ENCODE measurements around the gene SAP30L. TPM values are rescaled to one million over a fixed set of nuclear protein-coding genes. Genes with fewer than 3 reads are reported as not detected.

Gene SAP30L
- total RNA-seq, 1 experiment from 2014 or later = 45.9 TPM

DNA sequence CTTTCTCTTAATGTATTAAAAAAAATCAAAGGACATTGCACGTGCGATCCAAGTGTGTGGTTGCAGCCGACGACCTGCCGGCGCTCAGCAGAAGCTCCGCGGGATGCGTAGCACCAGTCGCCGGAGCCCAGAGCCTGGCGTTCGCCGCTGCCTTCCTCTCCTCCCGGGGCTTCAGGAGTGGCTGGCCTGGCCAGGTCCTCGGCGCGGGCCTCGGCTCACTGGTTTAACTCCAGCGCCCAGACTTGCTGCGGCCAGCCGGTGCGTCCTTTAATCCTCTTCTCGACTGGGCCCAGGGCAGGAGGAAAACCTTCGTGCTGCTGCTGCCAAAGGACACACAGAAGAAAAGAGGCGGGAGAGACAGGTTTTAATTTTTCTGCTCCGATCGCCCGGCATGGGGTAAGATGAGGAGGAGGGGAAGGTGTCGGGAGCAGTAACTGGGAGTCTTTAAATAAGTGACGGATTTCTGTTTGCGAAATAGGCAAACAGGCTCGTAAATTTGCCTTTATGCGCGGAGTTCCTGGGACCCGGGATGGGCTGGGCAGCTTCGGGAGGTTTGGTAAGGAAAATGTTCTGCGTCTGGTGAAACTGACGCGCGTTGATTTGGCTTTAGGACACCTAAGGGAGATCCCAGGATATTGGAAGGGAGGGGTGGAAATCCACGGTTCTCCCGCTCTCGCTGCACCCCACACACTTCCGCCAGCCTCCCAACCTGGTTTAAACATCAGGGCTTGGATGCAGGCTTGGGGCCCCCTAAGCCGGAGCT, 30.0 kb downstream of the SAP30L start:
- no TSS peak for BruUV-seq (replicated peaks)
- TF ChIP-seq, protein P1, sequence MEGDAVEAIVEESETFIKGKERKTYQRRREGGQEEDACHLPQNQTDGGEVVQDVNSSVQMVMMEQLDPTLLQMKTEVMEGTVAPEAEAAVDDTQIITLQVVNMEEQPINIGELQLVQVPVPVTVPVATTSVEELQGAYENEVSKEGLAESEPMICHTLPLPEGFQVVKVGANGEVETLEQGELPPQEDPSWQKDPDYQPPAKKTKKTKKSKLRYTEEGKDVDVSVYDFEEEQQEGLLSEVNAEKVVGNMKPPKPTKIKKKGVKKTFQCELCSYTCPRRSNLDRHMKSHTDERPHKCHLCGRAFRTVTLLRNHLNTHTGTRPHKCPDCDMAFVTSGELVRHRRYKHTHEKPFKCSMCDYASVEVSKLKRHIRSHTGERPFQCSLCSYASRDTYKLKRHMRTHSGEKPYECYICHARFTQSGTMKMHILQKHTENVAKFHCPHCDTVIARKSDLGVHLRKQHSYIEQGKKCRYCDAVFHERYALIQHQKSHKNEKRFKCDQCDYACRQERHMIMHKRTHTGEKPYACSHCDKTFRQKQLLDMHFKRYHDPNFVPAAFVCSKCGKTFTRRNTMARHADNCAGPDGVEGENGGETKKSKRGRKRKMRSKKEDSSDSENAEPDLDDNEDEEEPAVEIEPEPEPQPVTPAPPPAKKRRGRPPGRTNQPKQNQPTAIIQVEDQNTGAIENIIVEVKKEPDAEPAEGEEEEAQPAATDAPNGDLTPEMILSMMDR (IDR thresholded peaks at IDR 0.05; ENCODE audit: unreplicated experiment) = no peak
- DNase-seq (ENCODE audit: unreplicated experiment) = no peak
- POLR2A ChIA-PET = no interaction called here
- no peaks in the 10 kb centered on the region for H3K9me3 Mint-ChIP-seq (ENCODE audit: unreplicated experiment)
- no peaks in the 10 kb centered on the region for H3K36me3 Mint-ChIP-seq (ENCODE audit: insufficient read depth, unreplicated experiment)
- no peak overlapping the region for H3K4me3 Mint-ChIP-seq (ENCODE audit: unreplicated experiment)
- intact Hi-C loops (cut with micrococcal nuclease) = no loop called here
- H3K27me3 Mint-ChIP-seq (ENCODE audit: insufficient read depth, unreplicated experiment) = peaks cover 87% of the 10 kb centered on the region
- CTCF ChIA-PET = interaction anchor here (0.6 to 2.2 kb wide), 3 partner anchors 9 to 108 kb away, joined by 3 to 14 read pairs (median 4); no protein-coding TSS in a partner anchor
- peaks cover 12% of the 10 kb centered on the region for H3K4me1 Mint-ChIP-seq (ENCODE audit: insufficient read depth, unreplicated experiment)
- no peak overlapping the region for H3K27ac Mint-ChIP-seq (ENCODE audit: low read depth, unreplicated experiment)

- no peaks in the 10 kb centered on the region for H3K36me3 Mint-ChIP-seq (ENCODE audit: insufficient read depth, unreplicated experiment)
- ChIA-PET CTCF (interaction anchor here (0.6 to 2.2 kb wide), 3 partner anchors 10 to 133 kb away, joined by 4 to 14 read pairs (median 4); no protein-coding TSS in a partner anchor), POLR2A (no interaction called here)
- no TSS peak for BruUV-seq (replicated peaks)
- H3K9me3 Mint-ChIP-seq (ENCODE audit: unreplicated experiment) = no peaks in the 10 kb centered on the region
- peaks cover 87% of the 10 kb centered on the region for H3K27me3 Mint-ChIP-seq (ENCODE audit: insufficient read depth, unreplicated experiment)
- DNase-seq (ENCODE audit: unreplicated experiment) = no peak
- no peak overlapping the region for H3K27ac Mint-ChIP-seq (ENCODE audit: low read depth, unreplicated experiment)
- TF ChIP-seq, protein P1 (IDR thresholded peaks at IDR 0.05; ENCODE audit: unreplicated experiment) = no peak
- intact Hi-C loops (cut with micrococcal nuclease) = no loop called here
- no peak overlapping the region for H3K4me3 Mint-ChIP-seq (ENCODE audit: unreplicated experiment)
- peaks cover 4% of the 10 kb centered on the region for H3K4me1 Mint-ChIP-seq (ENCODE audit: insufficient read depth, unreplicated experiment)
Observed at GRCh38 chr5:154476354-154477205, 30.8 kb downstream of the SAP30L start.

DNA sequence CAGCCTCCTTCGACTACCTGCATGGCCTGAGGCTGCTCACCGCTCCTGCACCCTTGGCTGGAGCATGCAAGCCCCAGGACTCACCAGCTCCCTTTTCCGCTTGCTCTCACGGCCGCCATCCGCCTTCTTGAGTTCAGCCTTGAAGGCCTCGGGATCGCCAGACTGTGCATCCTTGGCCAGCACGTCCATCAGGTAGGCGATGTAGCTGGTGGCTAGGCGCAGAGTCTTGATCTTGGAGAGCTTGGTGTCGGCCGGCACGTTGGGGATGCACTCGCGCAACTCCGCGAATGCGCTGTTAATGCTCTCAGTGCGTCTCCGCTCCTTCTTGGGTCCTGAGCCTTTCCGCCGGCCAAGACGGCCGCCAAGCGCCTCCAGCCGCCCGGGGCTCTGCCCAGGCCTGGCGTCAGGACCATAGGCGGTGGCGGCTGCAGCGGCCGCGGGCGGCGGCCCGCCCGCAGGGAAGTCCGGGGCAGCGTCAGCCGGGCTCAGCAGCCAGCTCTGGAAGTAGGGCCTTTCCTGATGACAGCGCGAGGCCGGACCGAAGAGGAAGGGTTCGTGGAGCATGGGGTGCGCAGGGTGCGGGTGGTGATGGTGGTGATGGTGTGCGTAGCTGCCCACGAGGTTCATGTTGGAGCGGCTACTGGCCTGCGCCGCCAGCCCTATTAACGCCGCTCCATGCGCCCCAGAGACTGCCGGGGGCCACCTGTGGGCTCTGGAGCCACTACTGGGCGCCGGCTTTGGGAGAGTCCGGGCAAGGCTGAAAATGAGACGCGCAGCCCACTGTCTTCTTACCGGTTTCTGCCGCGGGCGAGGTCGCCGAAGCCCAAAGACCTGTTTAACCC, 31.8 kb downstream of the SAP30L start:
- intact Hi-C loops (cut with micrococcal nuclease) = no loop called here
- Mint-ChIP-seq H3K4me3 (ENCODE audit: unreplicated experiment) (no peak overlapping the region), H3K27ac (ENCODE audit: low read depth, unreplicated experiment) (no peak overlapping the region), H3K36me3 (ENCODE audit: insufficient read depth, unreplicated experiment) (no peaks in the 10 kb centered on the region), H3K27me3 (ENCODE audit: insufficient read depth, unreplicated experiment) (peaks cover 90% of the 10 kb centered on the region), H3K9me3 (ENCODE audit: unreplicated experiment) (no peaks in the 10 kb centered on the region), H3K4me1 (ENCODE audit: insufficient read depth, unreplicated experiment) (peaks cover 4% of the 10 kb centered on the region)
- no peak for DNase-seq (ENCODE audit: unreplicated experiment)
- ChIA-PET CTCF (interaction anchor here (2.2 kb wide), 1 partner anchor 11 kb away, joined by 14 read pairs; no protein-coding TSS in a partner anchor), POLR2A (interaction anchor here (0.7 kb wide), 1 partner anchor 26 kb away, joined by 4 read pairs; no protein-coding TSS in a partner anchor)
- TF ChIP-seq, protein P1 (IDR thresholded peaks at IDR 0.05; ENCODE audit: unreplicated experiment) = no peak
- no TSS peak for BruUV-seq (replicated peaks)
